ENCODE results near the gene SFXN4.
A peak's percentile ranks its signal among the peaks of the same experiment; 100 is the strongest.
"Not testable (repeated sequence)": the region's sequence is repeated elsewhere in the genome, so short reads cannot be mapped to it uniquely, and the experiment has no call there.

SFXN4 gene

GRCh38 chr10:119190353-119190752, 24.8 kb upstream of the SFXN4 start:
- DNase-seq: peak; percentile 68

- DNase-seq: no peak
Observed at GRCh38 chr10:119189811-119190282, 24.3 kb upstream of the SFXN4 start.

GRCh38 chr10:119183664-119184412, 18.3 kb upstream of the SFXN4 start:
- no peak for DNase-seq

- DNase-seq: not testable (repeated sequence)
Observed at GRCh38 chr10:119180850-119181400, 15.4 kb upstream of the SFXN4 start.

GRCh38 chr10:119178372-119179119, 13.0 kb upstream of the SFXN4 start, which contains the start of gene PRDX3:
TSS of gene PRDX3 (minus strand) at chr10:119178812. CDS start at chr10:119178790, 22 bp downstream.
- peak; percentile 50 for DNase-seq

GRCh38 chr10:119177708-119178371, 12.3 kb upstream of the SFXN4 start:
- DNase-seq: no peak

GRCh38 chr10:119176166-119176565, 10.7 kb upstream of the SFXN4 start:
- DNase-seq: no peak

- no peak for DNase-seq
Observed at GRCh38 chr10:119174109-119174508, 8.6 kb upstream of the SFXN4 start.

- no peak for DNase-seq
Observed at GRCh38 chr10:119167041-119167440, 1.5 kb upstream of the SFXN4 start.

GRCh38 chr10:119166564-119166963, 1.1 kb upstream of the SFXN4 start:
- DNase-seq: no peak

GRCh38 chr10:119166118-119166500, 595 bp upstream of the SFXN4 start:
- DNase-seq: no peak

- DNase-seq: no peak
Observed at GRCh38 chr10:119162452-119163092, 2.9 kb downstream of the SFXN4 start.

GRCh38 chr10:119161680-119162451, 3.6 kb downstream of the SFXN4 start:
- DNase-seq: no peak

- no peak for DNase-seq
Observed at GRCh38 chr10:119159332-119159731, 6.2 kb downstream of the SFXN4 start.

- no peak for DNase-seq
Observed at GRCh38 chr10:119153661-119154060, 11.9 kb downstream of the SFXN4 start.

- no peak for DNase-seq
Observed at GRCh38 chr10:119153041-119153440, 12.5 kb downstream of the SFXN4 start.

- not testable (repeated sequence) for DNase-seq
Observed at GRCh38 chr10:119151601-119152000, 13.9 kb downstream of the SFXN4 start.

- no peak for DNase-seq
Observed at GRCh38 chr10:119149729-119150128, 15.8 kb downstream of the SFXN4 start.

- no peak for DNase-seq
Observed at GRCh38 chr10:119149157-119149556, 16.4 kb downstream of the SFXN4 start.

- DNase-seq: no peak
Observed at GRCh38 chr10:119143657-119144056, 21.9 kb downstream of the SFXN4 start.

- DNase-seq: no peak
Observed at GRCh38 chr10:119140603-119141245, 24.8 kb downstream of the SFXN4 start.

Data from 8988T (cell line).